ENCODE data around the gene ABCC3.
"Not testable (repeated sequence)": the region's sequence is repeated elsewhere in the genome, so short reads cannot be mapped to it uniquely, and the experiment has no call there.

The ABCC3 gene

DNA sequence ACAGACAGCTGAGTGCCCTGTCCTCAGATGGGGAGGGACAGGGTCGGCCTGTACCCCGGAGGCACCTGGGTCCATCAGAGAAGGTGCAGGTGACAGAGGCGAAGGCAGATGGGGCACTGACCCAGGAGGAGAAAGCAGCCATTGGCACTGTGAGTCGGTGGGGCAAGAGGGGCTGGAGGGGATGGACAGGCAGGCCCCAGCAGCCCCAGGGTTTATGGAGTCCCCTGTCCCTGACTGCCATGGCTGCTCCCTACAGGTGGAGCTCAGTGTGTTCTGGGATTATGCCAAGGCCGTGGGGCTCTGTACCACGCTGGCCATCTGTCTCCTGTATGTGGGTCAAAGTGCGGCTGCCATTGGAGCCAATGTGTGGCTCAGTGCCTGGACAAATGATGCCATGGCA, 40.9 kb downstream of the ABCC3 start:
- Histone ChIP-seq H3K27ac (ENCODE audit: low read depth, low read length) (no peak overlapping the region), H3K4me3 (ENCODE audit: low read depth, low read length) (no peak overlapping the region), H3K4me1 (ENCODE audit: control insufficient read depth, insufficient read depth, low read length) (no peaks in the 10 kb centered on the region), H3K36me3 (ENCODE audit: control insufficient read depth, insufficient read depth, low read length) (no peaks in the 10 kb centered on the region), H3K9ac (ENCODE audit: low read length) (no peak overlapping the region), H3K27me3 (ENCODE audit: control insufficient read depth, insufficient read depth, low read length) (no peaks in the 10 kb centered on the region), H3K9me3 (ENCODE audit: control insufficient read depth, insufficient read depth, low read depth, low read length) (no peaks in the 10 kb centered on the region)

DNA sequence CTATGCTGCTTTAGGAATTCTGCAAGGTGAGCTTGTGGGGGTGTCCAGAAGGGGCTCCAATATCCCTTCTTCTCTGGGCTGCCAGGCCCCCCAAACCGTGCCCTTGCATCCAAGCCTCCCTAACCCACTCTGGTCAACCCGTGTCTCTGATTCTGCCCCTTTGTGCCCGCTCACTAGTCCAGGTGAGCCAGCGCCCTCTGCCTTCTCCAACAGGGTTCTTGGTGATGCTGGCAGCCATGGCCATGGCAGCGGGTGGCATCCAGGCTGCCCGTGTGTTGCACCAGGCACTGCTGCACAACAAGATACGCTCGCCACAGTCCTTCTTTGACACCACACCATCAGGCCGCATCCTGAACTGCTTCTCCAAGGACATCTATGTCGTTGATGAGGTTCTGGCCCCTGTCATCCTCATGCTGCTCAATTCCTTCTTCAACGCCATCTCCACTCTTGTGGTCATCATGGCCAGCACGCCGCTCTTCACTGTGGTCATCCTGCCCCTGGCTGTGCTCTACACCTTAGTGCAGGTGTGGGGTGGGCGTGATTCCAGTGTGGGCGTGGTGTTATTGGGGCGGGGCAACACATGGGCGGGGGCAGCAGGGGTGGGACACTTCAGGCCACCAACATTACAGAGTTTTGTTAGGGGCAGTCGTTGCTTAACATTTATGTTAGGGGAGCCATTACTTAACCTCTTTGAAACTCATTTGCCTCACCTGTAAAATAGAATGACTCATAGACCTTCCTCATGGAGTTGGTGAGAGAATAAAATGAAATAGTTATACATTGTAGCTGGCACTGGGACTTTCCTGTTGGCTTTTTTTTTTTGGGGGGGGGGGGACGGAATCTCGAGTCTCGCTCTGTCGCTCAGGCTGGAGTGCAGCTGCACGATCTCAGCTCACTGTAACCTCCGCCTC, 41.6 kb downstream of the ABCC3 start:
- Histone ChIP-seq H3K9ac (ENCODE audit: low read length) (no peak overlapping the region), H3K4me3 (ENCODE audit: low read depth, low read length) (no peak overlapping the region), H3K27ac (ENCODE audit: low read depth, low read length) (no peak overlapping the region), H3K27me3 (ENCODE audit: control insufficient read depth, insufficient read depth, low read length) (no peaks in the 10 kb centered on the region), H3K4me1 (ENCODE audit: control insufficient read depth, insufficient read depth, low read length) (0 out of 2 replicates have a peak, but pooled peaks cover 3% of the 10 kb centered on the region), H3K36me3 (ENCODE audit: control insufficient read depth, insufficient read depth, low read length) (no peaks in the 10 kb centered on the region), H3K9me3 (ENCODE audit: control insufficient read depth, insufficient read depth, low read depth, low read length) (no peaks in the 10 kb centered on the region)

DNA sequence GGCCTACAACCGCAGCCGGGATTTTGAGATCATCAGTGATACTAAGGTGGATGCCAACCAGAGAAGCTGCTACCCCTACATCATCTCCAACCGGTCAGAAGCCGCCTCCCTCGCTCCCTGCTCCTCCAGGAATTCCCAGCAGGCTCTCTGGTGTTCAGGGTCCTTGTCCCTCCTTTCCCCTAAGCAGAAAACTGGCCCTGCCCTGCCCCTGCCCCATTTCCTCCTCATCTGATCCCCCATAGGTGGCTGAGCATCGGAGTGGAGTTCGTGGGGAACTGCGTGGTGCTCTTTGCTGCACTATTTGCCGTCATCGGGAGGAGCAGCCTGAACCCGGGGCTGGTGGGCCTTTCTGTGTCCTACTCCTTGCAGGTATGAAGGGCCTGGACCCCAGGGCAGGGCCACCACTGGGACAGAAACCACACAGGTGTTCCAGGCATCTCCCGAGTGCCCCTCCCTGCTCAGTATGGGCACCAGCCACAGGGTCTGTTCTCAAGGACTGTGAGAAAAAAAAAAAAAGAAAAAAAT, 43.2 kb downstream of the ABCC3 start:
- H3K36me3 ChIP-seq (ENCODE audit: control insufficient read depth, insufficient read depth, low read length) = no peaks in the 10 kb centered on the region

DNA sequence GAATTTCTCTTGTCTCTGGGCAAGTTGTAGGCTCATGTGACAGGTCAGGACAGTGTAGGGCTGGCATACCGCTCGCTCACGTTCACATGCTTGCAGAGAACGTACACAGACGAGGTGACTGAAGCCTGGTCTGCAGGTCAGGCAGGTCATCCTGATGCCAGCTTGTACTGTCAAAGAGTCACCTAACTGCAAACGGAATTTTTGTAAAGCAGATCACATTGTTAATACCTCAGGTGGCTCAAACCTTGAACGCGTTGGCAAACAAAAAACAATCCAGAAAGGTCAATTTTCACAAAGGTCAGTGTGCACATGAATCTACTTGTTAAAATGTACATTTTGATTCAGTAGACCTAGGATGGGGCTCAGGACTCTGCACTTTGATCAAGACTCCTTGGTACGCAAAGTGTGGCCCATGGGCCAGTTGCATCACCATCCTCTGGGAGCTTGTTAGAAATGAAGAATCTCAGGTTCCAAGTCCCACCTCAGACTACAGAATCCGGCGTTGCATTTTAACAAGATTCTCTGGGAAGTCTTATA, 44.4 kb downstream of the ABCC3 start:
- Histone ChIP-seq H3K27ac (ENCODE audit: low read depth, low read length) (no peak overlapping the region), H3K9ac (ENCODE audit: low read length) (no peak overlapping the region), H3K4me1 (ENCODE audit: control insufficient read depth, insufficient read depth, low read length) (0 out of 2 replicates have a peak, but pooled peaks cover 4% of the 10 kb centered on the region), H3K36me3 (ENCODE audit: control insufficient read depth, insufficient read depth, low read length) (no peaks in the 10 kb centered on the region), H3K9me3 (ENCODE audit: control insufficient read depth, insufficient read depth, low read depth, low read length) (no peaks in the 10 kb centered on the region), H3K27me3 (ENCODE audit: control insufficient read depth, insufficient read depth, low read length) (no peaks in the 10 kb centered on the region), H3K4me3 (ENCODE audit: low read depth, low read length) (no peak overlapping the region)

More for the DNA sequence above, 43.2 kb downstream of the ABCC3 start:
- Histone ChIP-seq H3K27me3 (ENCODE audit: control insufficient read depth, insufficient read depth, low read length) (no peaks in the 10 kb centered on the region), H3K27ac (ENCODE audit: low read depth, low read length) (no peak overlapping the region), H3K9ac (ENCODE audit: low read length) (no peak overlapping the region), H3K4me3 (ENCODE audit: low read depth, low read length) (no peak overlapping the region), H3K9me3 (ENCODE audit: control insufficient read depth, insufficient read depth, low read depth, low read length) (no peaks in the 10 kb centered on the region), H3K4me1 (ENCODE audit: control insufficient read depth, insufficient read depth, low read length) (0 out of 2 replicates have a peak, but pooled peaks cover 4% of the 10 kb centered on the region)

- Histone ChIP-seq H3K4me1 (ENCODE audit: control insufficient read depth, insufficient read depth, low read length) (peaks cover 13% of the 10 kb centered on the region), H3K27ac (ENCODE audit: low read depth, low read length) (no peak overlapping the region), H3K36me3 (ENCODE audit: control insufficient read depth, insufficient read depth, low read length) (no peaks in the 10 kb centered on the region), H3K9ac (ENCODE audit: low read length) (no peak overlapping the region), H3K9me3 (ENCODE audit: control insufficient read depth, insufficient read depth, low read depth, low read length) (no peaks in the 10 kb centered on the region), H3K4me3 (ENCODE audit: low read depth, low read length) (no peak overlapping the region), H3K27me3 (ENCODE audit: control insufficient read depth, insufficient read depth, low read length) (no peaks in the 10 kb centered on the region)
Observed at GRCh38 chr17:50680126-50680525, 45.4 kb downstream of the ABCC3 start.

- H3K4me1 ChIP-seq (ENCODE audit: control insufficient read depth, insufficient read depth, low read length) = peaks cover 13% of the 10 kb centered on the region
- not testable (repeated sequence) for H3K27ac ChIP-seq (ENCODE audit: low read depth, low read length); H3K27me3 ChIP-seq (ENCODE audit: control insufficient read depth, insufficient read depth, low read length); H3K9me3 ChIP-seq (ENCODE audit: control insufficient read depth, insufficient read depth, low read depth, low read length); H3K4me3 ChIP-seq (ENCODE audit: low read depth, low read length); H3K36me3 ChIP-seq (ENCODE audit: control insufficient read depth, insufficient read depth, low read length); H3K9ac ChIP-seq (ENCODE audit: low read length)
Observed at GRCh38 chr17:50680543-50681262, 46.0 kb downstream of the ABCC3 start.

DNA sequence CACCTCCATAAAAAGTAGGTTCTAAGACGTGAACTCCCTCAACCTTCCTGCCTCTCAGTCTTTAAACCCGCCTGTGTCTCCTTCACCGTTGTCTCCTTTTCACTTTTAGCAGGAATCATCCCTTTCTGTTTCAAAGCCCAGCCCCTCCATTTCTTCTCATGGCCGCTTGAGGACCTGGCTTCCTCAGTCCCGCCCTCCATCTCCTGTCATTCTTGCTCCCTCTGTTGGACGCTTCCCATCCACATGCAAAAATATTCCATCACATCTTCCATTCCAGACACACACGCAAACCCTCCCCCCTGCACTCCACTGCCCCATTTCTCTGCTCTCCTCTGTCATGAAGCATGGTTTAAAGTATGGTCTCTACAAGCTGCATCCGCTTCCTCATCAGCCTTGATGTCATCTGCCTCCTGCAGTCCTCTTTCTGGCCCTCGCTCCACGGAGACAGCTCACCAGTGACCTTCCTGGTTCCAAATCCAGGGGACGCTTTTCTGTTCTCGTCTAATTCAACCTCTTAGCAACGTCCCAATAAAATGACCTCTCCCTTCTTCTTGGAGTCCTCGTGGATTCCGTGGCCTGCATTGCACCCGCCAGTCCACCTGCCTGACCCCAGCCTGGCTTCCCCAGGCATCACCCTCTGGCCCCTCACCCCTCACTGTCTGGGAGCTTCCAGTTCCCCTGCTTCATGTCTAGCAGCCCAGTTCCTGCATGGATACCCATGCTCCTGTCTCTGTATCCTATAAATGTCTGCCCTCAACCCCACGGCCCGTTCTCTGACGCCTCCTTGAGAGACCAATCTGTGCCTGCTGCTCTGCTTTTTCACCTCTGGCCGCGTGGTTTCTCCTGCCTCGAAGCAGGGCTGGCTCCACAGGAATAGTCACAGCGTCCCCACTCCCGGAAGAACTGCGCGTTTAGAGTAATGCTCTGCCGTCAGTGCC, 46.9 kb downstream of the ABCC3 start:
- Histone ChIP-seq H3K9ac (ENCODE audit: low read length) (no peak overlapping the region), H3K4me3 (ENCODE audit: low read depth, low read length) (no peak overlapping the region), H3K27me3 (ENCODE audit: control insufficient read depth, insufficient read depth, low read length) (no peaks in the 10 kb centered on the region), H3K9me3 (ENCODE audit: control insufficient read depth, insufficient read depth, low read depth, low read length) (no peaks in the 10 kb centered on the region), H3K36me3 (ENCODE audit: control insufficient read depth, insufficient read depth, low read length) (no peaks in the 10 kb centered on the region), H3K4me1 (ENCODE audit: control insufficient read depth, insufficient read depth, low read length) (peaks cover 19% of the 10 kb centered on the region), H3K27ac (ENCODE audit: low read depth, low read length) (no peak overlapping the region)

DNA sequence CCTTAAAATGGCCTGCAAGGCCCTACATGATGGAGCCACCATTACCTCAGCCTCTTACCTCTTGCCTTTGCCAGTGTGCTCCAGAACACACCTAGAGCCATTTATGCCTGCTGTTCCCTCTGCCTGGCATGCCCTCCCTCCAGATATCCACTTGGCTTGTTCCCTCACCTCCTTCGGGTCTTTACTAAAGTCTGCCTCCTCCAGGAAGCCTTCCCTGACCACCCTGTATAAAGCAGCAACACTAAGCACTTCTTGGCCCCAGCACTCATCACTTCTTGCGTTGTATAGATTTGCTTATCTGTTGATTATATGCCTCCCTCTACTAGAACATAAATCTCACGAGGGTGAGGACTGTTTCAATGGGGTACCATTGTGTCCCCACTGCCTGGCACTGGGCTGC, 47.8 kb downstream of the ABCC3 start:
- no peaks in the 10 kb centered on the region for H3K9me3 ChIP-seq (ENCODE audit: control insufficient read depth, insufficient read depth, low read depth, low read length)
- H3K27ac ChIP-seq (ENCODE audit: low read depth, low read length) = no peak overlapping the region
- no peak overlapping the region for H3K4me3 ChIP-seq (ENCODE audit: low read depth, low read length)
- no peak overlapping the region for H3K9ac ChIP-seq (ENCODE audit: low read length)
- no peaks in the 10 kb centered on the region for H3K27me3 ChIP-seq (ENCODE audit: control insufficient read depth, insufficient read depth, low read length)
- H3K36me3 ChIP-seq (ENCODE audit: control insufficient read depth, insufficient read depth, low read length) = no peaks in the 10 kb centered on the region
- peaks cover 26% of the 10 kb centered on the region for H3K4me1 ChIP-seq (ENCODE audit: control insufficient read depth, insufficient read depth, low read length)

DNA sequence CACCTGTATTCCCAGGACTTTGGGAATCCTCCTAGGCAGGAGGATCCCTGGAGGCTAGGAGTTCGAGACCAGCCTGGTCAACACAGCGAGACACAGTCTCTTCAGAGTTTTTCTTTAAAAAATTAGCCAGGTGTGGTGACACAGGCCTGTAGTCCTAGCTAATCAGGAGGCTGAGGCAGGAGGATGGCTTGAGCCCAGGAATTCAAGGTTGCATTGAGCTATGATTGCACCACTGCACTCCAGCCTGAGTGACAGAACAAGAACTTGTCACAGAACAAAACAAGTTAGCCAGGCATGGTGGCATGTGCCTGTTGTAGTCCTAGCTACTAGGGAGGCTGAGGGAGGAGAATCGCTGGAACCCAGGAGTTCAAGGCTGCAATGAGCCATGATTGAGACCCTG, 48.3 kb downstream of the ABCC3 start:
- Histone ChIP-seq H3K27ac (ENCODE audit: low read depth, low read length) (no peak overlapping the region), H3K4me3 (ENCODE audit: low read depth, low read length) (no peak overlapping the region), H3K27me3 (ENCODE audit: control insufficient read depth, insufficient read depth, low read length) (no peaks in the 10 kb centered on the region), H3K9me3 (ENCODE audit: control insufficient read depth, insufficient read depth, low read depth, low read length) (no peaks in the 10 kb centered on the region), H3K36me3 (ENCODE audit: control insufficient read depth, insufficient read depth, low read length) (no peaks in the 10 kb centered on the region), H3K4me1 (ENCODE audit: control insufficient read depth, insufficient read depth, low read length) (peaks cover 26% of the 10 kb centered on the region), H3K9ac (ENCODE audit: low read length) (no peak overlapping the region)

All from HUES6 (cell line).